DOHH2 (cell line): Measurements from ENCODE around the gene SEMA3E.
A peak's percentile ranks its signal among the peaks of the same experiment; 100 is the strongest.

Experiments used
- H3F3A ChIP-seq: fragments of 200-600 bp; sonication (generic), shearing (Covaris generic); 2 replicates; pipeline ENCODE4 v1.6.0; 2016; ENCODE audit warnings: antibody characterized with exemption, mild to moderate bottlenecking; ENCODE audit not compliant: control insufficient read depth, insufficient read depth
- H3K27ac ChIP-seq: fragments of 200-600 bp; sonication (generic); 2 replicates; pipeline ENCODE4 v1.5.1; 2014; ENCODE audit warnings: low read depth, mild to moderate bottlenecking, low read length, moderate library complexity
- H3K27me3 ChIP-seq: fragments of 200-600 bp; sonication (generic); 2 replicates; pipeline ENCODE4 v1.6.1; 2014; ENCODE audit warnings: mild to moderate bottlenecking, low read length, mixed read lengths; ENCODE audit not compliant: control insufficient read depth
- H3K36me3 ChIP-seq: fragments of 200-600 bp; sonication (generic); 2 replicates; pipeline ENCODE4 v1.6.1; 2014; ENCODE audit warnings: mild to moderate bottlenecking, low read length, moderate library complexity, mixed read lengths; ENCODE audit not compliant: control insufficient read depth
- H3K4me1 ChIP-seq: fragments of 200-600 bp; sonication (generic); 2 replicates; pipeline ENCODE4 v1.6.1; 2014; ENCODE audit warnings: mild to moderate bottlenecking, low read length, mixed read lengths; ENCODE audit not compliant: control insufficient read depth
- H3K4me2 ChIP-seq: fragments of 200-600 bp; sonication (generic); 2 replicates; pipeline ENCODE4 v1.6.0; 2014; ENCODE audit warnings: mild to moderate bottlenecking, low read length, moderate library complexity
- H3K4me3 ChIP-seq: fragments of 200-600 bp; sonication (generic); 2 replicates; pipeline ENCODE4 v1.5.1; 2014; ENCODE audit warnings: mild to moderate bottlenecking, low read length, mixed read lengths
- H3K79me2 ChIP-seq: fragments of 200-600 bp; sonication (generic); 2 replicates; pipeline ENCODE4 v1.6.1; 2014; ENCODE audit warnings: mild to moderate bottlenecking, low read length, mixed read lengths; ENCODE audit not compliant: control insufficient read depth
- H3K9me2 ChIP-seq: fragments of 200-600 bp; sonication (generic); replicated peaks from 2 replicates; pipeline ENCODE4 v1.6.1; 2014; ENCODE audit warnings: mild to moderate bottlenecking, low read length, mixed read lengths; ENCODE audit not compliant: control insufficient read depth
- H3K9me3 ChIP-seq: fragments of 200-600 bp; sonication (generic); 2 replicates; pipeline ENCODE4 v1.6.1; 2014; ENCODE audit warnings: antibody characterized with exemption, low read length, mixed read lengths; ENCODE audit not compliant: control insufficient read depth, insufficient read depth
- H4K20me1 ChIP-seq: fragments of 200-600 bp; sonication (generic); 2 replicates; pipeline ENCODE4 v1.6.0; 2014; ENCODE audit warnings: low read depth, mild to moderate bottlenecking, antibody characterized with exemption, low read length, moderate library complexity; ENCODE audit not compliant: control insufficient read depth, insufficient read depth
- EZH2phosphoT487 ChIP-seq: fragments of 200-600 bp; sonication (generic); IDR thresholded peaks from 2 replicates; pipeline ENCODE4 v1.6.1; 2017; ENCODE audit warnings: borderline replicate concordance, mild to moderate bottlenecking, antibody characterized with exemption, low read length, moderate library complexity, mixed read lengths
- TF ChIP-seq, protein P1 (sequence below): fragments of 200-600 bp; sonication (generic); IDR thresholded peaks from one replicate; pipeline ENCODE4 v1.5.1; 2014; ENCODE audit warnings: antibody characterized with exemption, mild to moderate bottlenecking, low read depth, low read length; ENCODE audit not compliant: poor library complexity, severe bottlenecking

Gene SEMA3E

DNA sequence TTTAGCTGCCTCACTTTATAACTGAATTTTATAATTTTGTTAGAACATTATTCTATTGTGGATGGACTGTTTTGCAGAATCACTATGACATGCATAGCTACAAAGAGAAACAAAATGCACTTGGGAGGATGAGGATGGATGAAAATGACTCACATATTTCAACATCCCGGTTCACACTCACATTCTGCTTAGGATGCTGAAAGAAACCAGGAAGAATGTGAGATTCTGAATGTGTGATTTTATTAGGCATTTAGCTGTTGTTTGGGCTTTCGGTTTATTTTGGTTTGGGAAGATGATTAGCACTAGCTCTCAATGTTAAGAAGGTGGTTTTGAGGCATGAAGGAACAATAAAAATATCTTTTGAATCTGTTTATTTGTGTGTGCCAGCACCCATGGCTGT lies 235.5 kb downstream of the SEMA3E start:
- TF ChIP-seq, protein P1, sequence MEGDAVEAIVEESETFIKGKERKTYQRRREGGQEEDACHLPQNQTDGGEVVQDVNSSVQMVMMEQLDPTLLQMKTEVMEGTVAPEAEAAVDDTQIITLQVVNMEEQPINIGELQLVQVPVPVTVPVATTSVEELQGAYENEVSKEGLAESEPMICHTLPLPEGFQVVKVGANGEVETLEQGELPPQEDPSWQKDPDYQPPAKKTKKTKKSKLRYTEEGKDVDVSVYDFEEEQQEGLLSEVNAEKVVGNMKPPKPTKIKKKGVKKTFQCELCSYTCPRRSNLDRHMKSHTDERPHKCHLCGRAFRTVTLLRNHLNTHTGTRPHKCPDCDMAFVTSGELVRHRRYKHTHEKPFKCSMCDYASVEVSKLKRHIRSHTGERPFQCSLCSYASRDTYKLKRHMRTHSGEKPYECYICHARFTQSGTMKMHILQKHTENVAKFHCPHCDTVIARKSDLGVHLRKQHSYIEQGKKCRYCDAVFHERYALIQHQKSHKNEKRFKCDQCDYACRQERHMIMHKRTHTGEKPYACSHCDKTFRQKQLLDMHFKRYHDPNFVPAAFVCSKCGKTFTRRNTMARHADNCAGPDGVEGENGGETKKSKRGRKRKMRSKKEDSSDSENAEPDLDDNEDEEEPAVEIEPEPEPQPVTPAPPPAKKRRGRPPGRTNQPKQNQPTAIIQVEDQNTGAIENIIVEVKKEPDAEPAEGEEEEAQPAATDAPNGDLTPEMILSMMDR, result no peak
- TF ChIP-seq EZH2phosphoT487, result no peak
- Histone ChIP-seq H3K4me1 (no peaks in the 10 kb centered on the region), H3K79me2 (no peaks in the 10 kb centered on the region), H4K20me1 (no peaks in the 10 kb centered on the region), H3K36me3 (no peaks in the 10 kb centered on the region), H3K27ac (no peak overlapping the region), H3K27me3 (no peaks in the 10 kb centered on the region), H3K4me3 (no peak overlapping the region), H3K9me3 (no peaks in the 10 kb centered on the region), H3K4me2 (no peak overlapping the region), H3F3A (no peaks in the 10 kb centered on the region), H3K9me2 (no peaks in the 10 kb centered on the region)

DNA sequence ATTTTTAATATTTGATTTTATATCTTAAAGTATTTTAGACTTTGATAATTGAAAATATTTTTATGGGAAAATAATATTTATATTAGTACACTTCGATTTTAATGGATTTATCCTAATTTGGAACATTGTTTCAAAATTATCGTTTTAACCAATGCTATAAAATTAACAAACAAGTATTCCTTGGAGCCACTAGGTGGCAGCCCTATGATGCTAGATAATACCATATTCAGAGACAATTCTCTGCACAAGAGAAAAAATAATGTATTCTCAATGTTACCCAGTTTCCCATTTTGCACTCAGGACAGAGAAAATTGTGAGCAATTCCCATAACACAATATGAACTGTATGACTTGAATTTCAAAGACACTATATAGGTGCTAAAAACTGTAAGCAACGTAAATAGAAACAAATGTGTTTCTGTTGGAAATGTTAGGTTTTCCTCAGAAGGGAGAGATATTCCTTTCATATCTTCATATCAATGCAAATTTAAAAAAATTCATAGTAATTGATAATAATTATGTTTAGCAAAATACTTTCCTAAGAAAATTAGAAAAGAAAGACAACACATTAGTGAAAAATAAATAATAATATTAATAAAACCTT lies 237.8 kb downstream of the SEMA3E start:
- Histone ChIP-seq H3K4me2 (no peak overlapping the region), H3K4me3 (no peak overlapping the region), H3K9me2 (no peaks in the 10 kb centered on the region), H3F3A (no peaks in the 10 kb centered on the region), H3K79me2 (no peaks in the 10 kb centered on the region), H3K9me3 (no peaks in the 10 kb centered on the region), H3K27ac (no peak overlapping the region), H3K36me3 (no peaks in the 10 kb centered on the region), H4K20me1 (no peaks in the 10 kb centered on the region), H3K4me1 (no peaks in the 10 kb centered on the region), H3K27me3 (no peaks in the 10 kb centered on the region)
- TF ChIP-seq EZH2phosphoT487, result no peak
- TF ChIP-seq, protein P1, result peak; percentile 75

DNA sequence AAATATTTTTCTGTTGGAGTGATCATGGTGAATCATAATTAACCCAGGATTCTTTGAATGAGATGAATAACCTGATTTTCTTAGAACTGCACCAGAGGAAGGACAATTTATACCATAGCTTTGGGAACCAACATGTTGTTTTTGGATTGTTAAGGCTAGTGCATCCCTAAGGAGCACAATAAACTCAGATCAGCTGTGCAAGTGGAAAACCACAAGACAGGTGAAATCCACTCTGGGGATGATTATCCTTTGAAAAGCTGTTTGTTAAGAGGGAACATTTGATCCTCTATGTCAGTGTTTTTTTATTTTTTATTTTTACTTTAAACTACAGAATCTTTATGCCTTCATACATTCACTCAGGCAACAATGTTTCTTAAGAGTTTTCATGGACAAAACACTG lies 254.2 kb downstream of the SEMA3E start:
- Histone ChIP-seq H4K20me1 (no peaks in the 10 kb centered on the region), H3K4me3 (no peak overlapping the region), H3K9me3 (peaks cover 6% of the 10 kb centered on the region), H3K27ac (no peak overlapping the region), H3K27me3 (no peaks in the 10 kb centered on the region), H3F3A (no peaks in the 10 kb centered on the region), H3K36me3 (no peaks in the 10 kb centered on the region), H3K4me2 (no peak overlapping the region), H3K9me2 (no peaks in the 10 kb centered on the region), H3K4me1 (no peaks in the 10 kb centered on the region), H3K79me2 (no peaks in the 10 kb centered on the region)
- TF ChIP-seq EZH2phosphoT487, result no peak
- TF ChIP-seq, protein P1, result no peak
